ENCODE data around the gene GABRD.

Gene GABRD

DNA sequence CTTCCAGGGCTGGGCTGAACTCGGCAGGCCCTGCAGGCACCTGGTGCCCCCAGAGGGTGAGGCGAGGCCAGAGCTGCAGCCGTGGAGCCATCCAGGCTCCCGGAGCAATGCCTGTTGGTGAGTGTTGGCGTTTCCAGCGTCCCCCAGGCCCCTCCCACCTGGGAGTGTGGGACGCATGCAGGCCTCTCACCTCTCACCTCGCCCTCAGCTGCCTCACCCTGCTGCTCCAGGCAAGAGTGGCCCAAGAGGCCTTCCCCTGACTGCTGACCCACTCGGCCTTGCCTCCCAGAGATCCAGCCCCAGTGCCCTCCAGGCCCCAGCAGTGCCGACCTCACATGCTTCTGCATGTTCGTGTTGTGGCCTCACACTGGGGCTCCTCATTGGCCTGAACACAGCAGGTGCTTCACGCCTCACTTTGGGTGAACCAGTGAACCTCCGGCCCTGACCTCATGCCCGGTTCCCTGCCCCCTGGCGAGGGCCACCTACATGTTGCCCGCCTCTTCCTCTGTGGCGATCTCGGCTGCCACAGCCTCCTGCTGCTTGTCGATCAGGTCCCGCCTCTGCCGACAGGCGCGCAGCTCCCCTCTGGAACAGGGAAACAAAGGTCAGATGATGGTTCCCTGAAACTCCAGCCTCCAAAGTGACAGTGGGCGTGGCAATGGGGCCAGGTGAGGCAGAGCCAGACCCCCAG, 32.5 kb upstream of the GABRD start:
- DNase-seq: no peak

DNA sequence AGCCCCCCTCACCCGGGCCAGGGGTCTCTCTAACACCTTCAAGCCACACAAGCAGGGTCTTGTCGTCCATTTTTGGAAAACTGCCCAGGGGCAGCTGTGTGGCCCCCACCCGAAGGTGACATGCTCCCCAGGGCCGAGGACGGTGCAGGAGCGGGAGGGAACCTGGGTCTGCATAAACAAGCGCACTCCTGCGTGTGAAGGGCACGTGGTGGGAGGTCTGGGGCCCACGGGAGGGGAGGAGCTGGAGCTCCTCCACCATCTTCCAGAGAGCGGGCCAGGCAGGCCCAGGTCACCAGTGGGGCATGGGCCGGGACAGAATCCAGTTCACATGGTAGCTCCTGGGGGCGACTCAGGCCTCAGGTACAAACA, 32.0 kb upstream of the GABRD start:
- no peak for DNase-seq

DNA sequence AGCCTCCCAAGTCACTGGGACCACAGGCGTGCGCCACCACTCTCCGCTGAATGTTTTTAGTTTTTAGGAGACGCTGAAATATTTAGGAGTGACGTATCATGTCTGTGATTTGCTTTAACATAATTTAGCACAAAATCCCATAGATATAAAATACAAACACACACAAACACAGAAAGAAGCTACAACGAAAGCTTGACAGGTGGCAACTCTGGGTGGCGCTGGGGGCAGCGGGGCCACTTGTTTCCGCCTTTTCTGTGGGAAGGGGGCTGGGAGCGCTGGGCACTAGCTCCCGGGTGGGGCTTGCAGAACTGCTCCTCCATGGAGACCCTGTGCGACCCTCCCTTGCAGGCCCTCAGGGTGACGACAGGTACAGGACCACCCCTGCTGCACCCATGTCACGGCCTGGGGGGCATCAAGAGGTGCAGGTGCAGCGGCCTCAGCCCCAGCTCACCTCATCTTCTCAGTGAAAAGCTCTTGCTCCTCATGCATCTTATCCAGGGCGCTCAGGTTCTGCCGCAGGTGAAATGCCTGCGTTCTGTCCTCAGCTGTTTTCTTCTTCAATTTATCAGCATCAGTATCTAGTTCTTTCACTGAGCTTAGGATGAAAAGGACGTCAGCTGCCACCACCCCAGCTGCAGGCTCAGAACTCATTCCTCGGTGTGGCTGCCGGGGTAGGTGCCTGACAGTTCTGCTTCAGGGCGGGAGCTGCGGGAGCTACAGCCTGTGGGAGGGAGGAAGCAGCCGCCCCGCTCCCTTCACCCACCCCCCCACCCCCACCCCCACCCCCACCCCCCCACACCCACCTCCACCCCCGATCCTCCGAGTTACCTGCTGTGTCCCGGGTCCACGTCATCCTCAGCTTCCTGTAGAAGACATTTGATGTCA, 30.8 kb upstream of the GABRD start:
- no peak for DNase-seq

DNA sequence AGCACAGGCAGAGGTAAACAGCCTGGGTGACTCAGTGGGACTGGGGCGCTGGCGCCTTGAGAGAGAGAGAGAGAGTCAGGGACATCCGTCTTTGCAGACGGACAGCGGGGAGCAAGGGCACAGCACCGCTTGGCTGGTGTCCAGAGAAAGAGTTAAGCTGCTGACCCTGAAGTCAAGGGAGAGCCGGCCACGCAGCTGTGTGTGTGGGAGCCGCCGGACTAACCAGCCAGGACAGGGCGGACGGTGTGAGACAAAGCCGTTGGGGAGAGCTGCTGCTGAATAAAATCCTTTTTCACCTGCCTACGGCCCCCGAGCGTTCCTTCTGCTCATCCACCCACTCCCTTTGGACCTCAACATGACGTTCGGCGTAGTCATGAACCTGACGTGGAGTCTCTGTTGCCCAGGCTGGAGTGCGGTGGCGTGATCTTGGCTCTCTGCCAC, 30.0 kb upstream of the GABRD start:
- no peak for DNase-seq

DNA sequence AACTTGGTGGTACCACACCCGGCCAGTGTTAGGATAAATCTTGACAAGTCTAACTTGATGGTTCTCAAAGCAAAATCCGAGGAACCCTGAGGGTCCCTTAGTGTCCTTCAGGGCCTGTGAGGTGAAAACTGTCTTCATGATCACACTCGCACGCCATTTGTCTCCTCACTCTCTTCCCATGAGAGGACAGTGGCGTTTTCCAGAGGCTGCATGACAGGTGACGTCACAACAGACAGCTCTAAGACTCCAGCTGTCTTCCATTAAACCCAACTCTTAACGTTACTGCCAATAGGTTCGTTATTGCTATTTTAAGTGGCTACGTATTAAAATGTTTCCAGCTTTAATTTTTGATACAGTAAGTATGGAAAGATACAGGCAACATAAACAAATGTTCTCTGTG, 29.4 kb upstream of the GABRD start:
- no peak for DNase-seq

DNA sequence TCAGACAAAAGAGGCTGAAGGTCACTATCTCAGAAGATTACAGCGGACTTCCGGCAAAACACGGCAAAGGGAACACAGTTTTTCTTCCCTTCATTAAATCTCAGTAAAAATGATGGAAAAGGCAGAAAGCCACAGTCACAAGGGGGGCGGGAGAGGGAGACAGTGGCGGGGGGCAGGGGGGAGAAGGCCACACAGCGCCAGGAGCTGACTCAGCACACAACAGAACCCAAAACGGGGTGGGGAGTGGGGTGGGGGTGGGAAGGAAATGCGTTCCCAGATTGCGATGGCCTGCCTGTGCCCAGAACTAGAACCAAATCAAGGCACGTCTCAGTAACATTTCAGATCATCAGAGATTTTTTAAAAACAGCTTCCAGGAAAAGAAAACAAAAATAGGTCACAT, 28.9 kb upstream of the GABRD start:
- peak; percentile 71 for DNase-seq

DNA sequence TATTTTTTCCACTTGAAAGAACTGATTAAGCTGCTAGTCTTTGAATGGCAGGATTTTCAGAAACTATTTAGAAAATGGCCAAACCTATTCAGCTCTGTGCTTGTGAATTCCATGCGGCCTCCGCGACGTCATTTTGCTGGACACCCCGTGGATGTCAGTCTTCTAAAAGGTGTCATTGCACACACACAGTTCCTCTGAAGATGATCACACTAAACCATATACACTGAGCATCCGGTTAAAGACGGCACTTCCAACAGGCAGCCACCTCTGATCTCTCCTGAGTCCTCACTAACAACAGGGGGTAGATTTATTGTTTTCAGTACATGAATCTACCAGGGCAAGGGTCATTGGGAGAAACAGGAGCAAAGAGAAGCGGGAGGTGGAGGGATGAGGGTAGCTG, 24.6 kb upstream of the GABRD start:
- DNase-seq: no peak

DNA sequence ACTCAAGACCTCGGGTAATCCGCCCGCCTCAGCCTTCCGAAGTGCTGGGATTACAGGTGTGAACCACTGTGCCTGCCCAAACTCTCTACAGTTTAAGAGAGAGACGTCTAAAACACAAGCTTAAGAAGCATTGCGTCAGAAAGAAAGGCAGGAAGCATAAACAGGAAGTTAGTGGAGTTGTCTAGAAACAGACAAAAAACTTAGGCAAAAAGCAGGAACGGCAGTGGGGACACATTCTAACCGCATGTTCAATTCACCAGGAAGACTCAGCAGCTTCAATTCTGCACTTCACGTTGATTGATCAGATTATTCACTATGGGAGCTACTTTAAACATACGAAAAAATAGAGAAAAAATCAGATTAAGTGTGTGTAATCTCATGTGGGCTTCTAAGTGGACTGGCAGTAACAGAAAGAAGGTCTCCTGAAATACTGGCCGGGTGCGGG, 22.9 kb upstream of the GABRD start:
- no peak for DNase-seq

DNA sequence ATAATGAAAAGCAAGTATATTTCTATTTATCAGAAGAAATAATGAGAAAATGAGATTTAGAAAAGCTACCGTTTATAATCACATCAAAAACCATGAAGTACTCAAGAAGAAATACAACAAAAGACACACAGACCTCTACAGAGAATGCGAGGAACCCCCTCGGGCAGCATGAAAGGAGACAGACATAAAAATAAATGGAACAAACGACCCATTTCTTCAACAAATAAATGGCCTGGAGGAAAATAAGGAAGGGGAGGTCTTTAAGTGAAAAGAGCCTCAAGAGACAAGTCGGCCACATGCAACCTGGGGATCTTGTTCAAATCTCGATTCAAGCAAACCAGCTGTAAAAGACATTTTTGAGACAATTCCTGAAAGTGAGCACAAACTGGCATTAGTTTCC, 21.6 kb upstream of the GABRD start:
- no peak for DNase-seq

DNA sequence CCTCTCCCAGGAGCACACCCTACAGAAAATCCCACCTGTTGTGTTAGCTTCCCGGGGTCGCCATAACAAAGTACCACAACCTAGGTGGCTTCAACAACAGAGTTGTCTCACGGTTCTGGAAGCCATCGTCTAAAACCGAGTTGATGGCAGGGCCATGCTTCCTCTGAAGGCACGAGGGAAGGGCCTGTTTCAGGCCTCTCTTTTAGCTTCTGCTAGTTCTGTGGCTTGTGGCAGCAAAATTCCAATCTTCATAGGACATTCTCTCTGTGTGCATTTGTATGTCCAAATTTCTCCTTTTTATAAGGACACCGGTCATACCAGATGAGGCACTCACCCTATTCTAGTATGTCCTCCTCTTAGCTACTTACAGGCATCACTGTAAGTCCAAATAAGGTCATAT, 18.7 kb upstream of the GABRD start:
- DNase-seq: no peak

DNA sequence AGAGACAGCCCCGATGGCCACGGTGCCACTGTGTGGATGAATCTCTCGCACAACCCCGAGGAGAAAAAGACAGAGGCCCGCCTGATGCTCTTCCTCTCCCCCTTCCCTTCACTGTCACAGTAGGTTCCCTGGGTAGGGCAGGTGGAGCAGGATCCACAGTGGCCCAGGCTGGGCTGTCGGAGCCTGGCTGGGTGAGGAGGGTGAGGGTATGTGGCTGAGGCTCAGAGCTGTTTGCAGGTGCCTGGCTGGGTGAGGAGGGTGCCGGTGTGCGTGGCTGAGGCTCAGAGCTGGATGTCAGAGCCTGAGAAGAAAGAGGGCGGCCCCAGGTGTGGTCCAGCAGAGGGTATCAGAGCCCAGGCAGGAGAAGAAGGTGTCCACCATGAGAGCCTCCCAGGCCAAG, 18.3 kb upstream of the GABRD start:
- DNase-seq: no peak

DNA sequence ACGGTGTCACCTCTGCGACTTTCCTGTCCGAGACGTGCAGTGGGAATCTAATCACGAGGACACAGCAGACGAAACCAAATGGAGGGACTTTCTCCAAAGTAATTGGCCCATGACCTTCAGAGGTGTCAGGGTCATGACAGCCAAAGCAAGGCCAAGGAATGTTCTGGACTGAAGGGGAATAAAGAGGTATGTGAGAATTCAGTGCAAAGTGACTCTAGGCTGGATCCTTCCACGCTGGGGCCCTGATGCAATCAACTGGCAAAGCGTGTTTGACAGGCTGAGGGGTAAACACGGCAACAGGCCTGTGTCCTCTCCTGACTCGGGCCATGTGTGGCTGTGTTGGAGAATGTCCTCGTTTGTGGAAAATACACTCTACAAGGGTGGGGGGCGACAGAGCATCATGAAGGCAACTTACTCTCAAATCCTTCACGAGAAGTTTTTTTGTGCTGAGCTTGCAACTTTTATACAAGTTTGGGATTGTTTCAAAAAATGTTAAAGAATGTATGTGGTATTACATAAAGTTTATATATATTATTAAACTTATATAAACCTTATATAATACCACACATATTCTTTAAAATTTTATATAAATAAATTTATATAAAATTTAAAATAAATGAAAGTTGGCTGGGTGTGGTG, 17.3 kb upstream of the GABRD start:
- no peak for DNase-seq

DNA sequence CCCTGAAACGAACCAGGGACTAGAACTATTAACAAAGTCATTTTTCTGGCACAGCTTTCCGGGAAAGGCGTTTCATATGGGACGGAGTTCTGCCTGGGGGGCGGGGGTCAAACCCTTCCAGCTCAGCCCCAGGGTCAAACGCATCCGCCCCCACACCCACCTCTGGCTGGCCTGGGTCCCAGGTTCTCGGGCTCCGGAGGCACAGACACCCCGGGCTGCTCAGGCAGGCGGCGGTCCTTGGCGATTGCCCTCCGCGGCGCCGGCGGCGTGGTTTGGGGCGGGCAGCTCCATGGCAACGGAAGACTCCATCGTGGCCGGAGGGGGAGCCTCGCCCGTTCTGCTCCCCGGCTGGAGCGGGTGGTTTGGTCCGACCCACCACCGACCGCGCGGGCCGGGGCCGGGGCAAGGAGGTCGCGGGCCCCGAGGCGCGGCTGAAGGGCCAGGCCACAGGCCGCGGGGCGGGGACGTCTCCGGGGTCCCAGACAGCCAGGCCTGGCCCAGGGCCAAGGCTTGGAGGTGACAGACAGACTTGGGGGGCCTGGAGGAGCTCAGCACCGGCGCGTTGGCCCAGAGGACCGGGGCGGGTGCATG, 15.5 kb upstream of the GABRD start, which contains the start of gene CFAP74:
Gene CFAP74 (minus strand): TSS at position 246 of the 591 bp plus-strand sequence. CDS start 12,830 bp downstream, outside the sequence.
- peak; percentile 63 for DNase-seq

DNA sequence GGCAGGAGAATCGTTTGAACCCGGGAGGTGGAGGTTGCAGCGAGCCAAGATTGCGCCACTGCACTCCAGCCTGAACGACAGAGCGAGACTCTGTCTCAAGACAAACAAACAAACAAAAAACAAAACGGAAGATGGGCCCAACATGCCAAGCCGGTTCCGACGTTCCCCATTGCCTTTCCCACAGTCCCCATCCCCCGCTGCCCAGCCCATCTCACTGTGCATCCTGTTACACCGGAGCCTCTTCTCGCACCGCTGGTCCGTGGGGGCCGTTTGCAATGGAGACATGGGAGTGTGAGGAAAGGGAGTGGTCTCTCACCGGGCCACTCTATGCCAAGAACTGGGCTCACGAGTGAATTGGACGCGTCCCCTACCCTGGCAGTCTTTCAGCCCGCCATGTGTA, 14.3 kb upstream of the GABRD start:
- no peak for DNase-seq

DNA sequence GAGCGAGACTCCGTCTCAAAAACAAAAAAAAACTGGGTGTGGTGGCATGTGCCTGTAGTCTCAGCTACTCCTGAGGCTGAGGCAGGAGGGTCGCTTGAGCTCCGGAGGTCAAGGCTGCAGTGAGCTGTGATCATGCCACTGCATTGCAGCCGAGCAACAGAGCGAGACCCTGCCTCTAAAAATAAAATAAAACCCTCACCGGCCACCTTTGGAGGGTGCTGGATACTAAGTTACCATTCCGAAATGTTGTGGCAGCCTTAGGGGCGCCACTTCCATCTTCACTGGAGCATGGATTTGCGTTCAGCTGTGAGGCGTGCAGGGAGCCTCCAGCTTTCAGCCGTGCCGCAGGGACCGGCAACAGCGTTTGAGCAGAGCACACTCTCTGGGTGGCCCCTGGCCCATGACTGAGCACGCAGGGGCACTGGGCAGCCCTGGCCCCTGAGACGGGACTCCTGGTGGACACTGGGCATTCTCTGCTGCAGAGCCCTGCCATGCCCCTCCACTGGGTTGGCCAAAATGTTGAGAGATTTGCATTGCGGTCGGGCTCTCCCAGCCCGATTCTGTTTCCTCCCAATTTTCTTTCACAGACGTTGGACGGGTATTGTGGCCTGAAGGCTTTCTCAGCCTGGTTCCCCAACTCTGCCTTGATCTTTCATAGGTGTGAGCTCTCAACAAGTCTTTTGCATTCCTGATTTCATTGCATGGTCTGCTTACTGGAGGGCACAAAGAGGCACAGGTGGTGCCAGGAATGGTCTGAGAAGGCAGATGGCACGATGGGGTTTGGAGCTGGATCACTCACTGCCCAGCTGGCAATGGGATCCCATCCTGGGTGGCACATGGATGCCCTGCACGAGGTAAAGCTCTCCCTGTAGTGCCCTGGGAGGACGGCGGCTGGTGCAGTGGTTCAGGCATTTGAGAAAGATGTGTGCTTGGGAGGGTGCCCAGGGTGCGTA, 9.8 kb upstream of the GABRD start:
- no peak for DNase-seq

DNA sequence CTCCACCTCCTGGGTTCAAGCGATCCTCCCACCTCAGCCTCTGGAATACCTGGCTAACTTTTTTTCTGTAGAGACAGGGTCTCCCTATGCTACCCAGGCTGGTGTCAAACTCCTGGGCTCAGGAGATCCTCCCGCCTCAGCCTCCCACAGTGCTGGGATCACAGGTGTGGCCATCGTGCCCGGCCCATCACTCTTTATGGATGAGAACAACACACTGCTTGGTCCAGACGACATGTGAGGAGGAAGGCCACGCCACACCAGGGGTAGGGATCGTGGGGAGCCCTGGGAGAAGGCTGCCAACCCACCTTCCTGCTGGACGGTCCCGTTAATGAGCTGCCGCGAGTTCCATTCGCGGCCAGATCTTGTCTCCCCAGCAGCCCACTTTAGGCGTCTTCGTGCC, 5.0 kb upstream of the GABRD start:
- DNase-seq: no peak

DNA sequence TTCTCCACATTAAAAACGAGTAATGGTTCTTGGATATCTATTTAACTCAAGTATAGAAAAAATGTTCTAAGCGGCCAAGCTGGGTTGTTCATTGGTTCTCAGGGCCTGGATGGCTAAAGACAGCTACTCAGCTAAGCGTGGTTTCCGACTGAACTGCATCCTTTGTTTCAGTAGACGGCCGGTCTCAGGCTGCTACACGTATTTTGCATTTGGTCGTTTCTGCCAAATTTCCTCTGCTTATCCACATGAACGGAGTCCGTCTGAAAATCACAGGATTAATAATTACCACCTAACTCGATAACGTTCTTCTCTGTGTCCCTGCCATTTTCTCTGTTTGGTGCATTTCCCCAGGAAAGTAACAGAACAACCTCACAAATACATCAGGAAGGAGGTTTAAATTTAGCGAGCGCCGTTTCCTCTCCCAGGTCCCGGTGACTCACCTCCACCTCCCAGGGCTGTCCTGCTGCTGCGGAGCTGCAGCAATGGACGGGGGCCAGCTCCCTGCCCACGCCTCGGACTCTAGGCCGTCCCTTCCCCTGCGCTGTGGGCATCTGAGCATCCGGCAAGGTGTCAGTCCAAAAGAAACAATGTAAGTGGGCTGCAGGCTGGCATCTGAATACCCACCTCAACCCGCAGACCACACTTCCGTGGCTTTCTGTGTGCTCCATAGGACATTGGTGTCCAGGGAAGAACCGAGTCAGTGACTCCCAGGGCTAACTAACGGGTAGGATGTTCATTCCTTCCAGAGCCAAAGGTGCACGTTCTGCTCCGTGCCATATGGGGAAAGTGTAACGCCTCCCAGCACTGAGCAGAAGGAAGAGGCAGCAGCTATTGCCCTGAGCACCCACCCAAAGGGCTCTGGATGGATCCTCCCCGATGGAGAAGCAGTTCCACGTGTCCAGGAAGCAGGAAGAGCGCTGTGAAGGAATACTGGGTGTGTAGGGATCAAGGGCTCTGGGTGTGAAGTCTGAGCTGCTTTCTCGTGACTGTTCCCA, 4.1 kb upstream of the GABRD start:
- DNase-seq: no peak

DNA sequence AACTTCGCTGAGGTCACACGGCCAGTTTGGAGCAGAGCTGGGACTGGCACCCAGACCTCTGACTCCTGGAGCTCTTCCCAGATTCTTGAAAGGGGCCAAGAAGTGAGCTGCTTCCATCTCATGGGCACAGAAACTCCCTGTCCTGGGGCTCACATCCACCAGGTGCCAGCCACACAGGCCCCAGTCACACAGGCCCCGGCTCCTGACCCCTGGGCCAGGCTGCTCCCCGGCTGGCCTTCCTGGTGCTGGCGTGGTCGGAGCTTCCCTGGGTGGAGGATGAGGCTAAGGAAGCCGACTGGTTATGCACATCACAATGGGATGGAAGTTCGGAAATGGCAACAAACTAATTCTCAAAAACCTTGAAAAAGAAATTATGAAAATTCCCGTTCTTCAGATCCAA, 3.0 kb upstream of the GABRD start:
- no peak for DNase-seq

DNA sequence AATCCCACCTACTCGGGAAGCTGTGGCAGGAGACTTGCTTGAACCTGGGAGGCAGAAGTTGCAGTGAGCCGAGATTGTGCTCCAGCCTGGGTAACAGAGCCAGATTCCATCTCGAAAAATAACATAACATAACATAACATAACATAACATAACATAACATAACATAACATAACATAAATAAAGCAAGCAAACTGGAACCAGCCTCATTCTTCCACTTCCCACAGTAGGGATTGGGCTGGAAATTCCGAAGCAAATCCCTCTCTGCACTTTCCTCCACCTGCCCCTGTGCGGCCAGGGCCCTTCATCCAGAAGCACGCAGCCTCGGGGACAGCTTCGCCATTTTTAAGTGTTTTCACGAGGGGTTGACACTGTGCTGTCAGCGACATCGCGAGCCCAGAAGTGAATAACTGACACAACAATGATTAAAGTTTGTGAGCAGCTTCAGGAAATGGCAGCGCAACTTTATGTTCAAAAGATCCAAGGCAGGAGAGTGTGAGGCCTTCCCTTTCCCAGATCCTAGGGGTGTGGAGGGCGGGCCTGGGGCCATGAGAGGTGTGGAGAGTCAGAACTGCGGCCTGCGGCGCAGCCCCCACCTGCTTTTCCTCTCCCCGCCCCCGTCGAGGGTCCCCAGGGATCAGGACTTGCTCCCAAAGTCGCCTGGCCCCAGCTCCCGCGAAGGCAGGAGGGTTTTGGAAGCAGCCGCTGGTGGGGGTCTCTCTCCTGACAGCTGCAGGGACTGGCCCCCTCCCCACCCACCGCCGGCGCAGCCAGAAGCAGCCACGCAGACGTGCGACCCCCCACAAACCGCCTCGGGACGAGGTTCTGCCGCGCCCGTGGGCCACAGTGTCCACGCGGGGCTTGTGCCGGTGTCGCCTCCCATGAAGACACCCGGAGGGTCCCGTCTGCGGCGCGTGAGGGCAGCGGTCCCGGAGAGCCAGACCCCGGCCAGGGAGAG, 651 bp upstream of the GABRD start:
- DNase-seq: no peak

Data from femur (tissue), 1 donor.